Glutamatergic neuron (in vitro differentiated cells): ENCODE measurements around the gene EP300. TPM values are rescaled to one million over a fixed set of nuclear protein-coding genes. Genes with fewer than 3 reads are reported as not detected.
"Not testable (repeated sequence)": the region's sequence is repeated elsewhere in the genome, so short reads cannot be mapped to it uniquely, and the experiment has no call there.

Experiments
- DNase-seq: peaks from one replicate; pipeline ENCODE4 v3.0.0; 2022
- H3K27ac Mint-ChIP-seq: one replicate; pipeline ENCODE4 v1.8.0; 2020; ENCODE audit warnings: mild to moderate bottlenecking, mixed read lengths, inconsistent platforms; ENCODE audit not compliant: unreplicated experiment
- H3K27me3 Mint-ChIP-seq: one replicate; pipeline ENCODE4 v1.8.0; 2020; ENCODE audit warnings: mild to moderate bottlenecking, moderate library complexity, mixed read lengths, inconsistent platforms; ENCODE audit not compliant: unreplicated experiment
- H3K36me3 Mint-ChIP-seq: one replicate; pipeline ENCODE4 v1.8.0; 2020; ENCODE audit warnings: mild to moderate bottlenecking, mixed read lengths, inconsistent platforms; ENCODE audit not compliant: unreplicated experiment
- H3K4me1 Mint-ChIP-seq: one replicate; pipeline ENCODE4 v1.8.0; 2020; ENCODE audit warnings: mild to moderate bottlenecking, low read depth, mixed read lengths, inconsistent platforms; ENCODE audit not compliant: unreplicated experiment
- H3K4me3 Mint-ChIP-seq: one replicate; pipeline ENCODE4 v1.8.0; 2020; ENCODE audit warnings: mild to moderate bottlenecking, mixed read lengths, inconsistent platforms; ENCODE audit not compliant: unreplicated experiment
- H3K9me3 Mint-ChIP-seq: one replicate; pipeline ENCODE4 v1.8.0; 2020; ENCODE audit warnings: mild to moderate bottlenecking, moderate library complexity, mixed read lengths, inconsistent platforms; ENCODE audit not compliant: unreplicated experiment
- total RNA-seq: library from RNA; stranded (reverse); fragmentation: NEBNext Ultra II Directional; extraction: Animal tissue kit (Norgen Biotek cat#: 25700); gene quantifications from one replicate; pipeline ENCODE4 v1.2.1, GENCODE V29; 2021; ENCODE audit not compliant: unreplicated experiment
- TF ChIP-seq, protein P1 (sequence below): fragments of 200-600 bp; sonication (generic); IDR thresholded peaks from one replicate; pipeline ENCODE4 v1.5.0; 2021; ENCODE audit not compliant: partially characterized antibody, unreplicated experiment

Gene EP300
- total RNA-seq, 1 donor from 2014 or later, result 127 TPM

DNA sequence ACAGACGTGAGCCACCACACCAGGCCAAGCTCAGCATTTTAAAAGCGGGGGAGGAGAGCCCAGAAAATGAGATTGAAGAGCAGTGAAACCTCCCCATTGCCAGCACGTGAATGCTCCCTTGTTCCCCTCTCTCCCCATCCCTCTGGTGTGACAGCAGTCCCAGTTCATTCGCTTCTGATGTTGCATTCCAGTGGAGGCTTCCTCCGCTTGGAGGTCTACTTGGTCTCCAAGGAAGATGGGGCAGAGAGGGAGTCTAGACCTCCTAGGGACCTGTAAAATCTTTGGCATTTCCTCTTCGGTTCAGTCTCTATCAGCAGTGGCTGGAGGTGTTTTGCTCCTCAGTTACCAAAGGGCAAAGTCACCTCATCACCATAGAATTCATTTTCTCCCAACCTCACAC is 30.2 kb upstream of the EP300 start:
- no peak for DNase-seq
- TF ChIP-seq, protein P1, sequence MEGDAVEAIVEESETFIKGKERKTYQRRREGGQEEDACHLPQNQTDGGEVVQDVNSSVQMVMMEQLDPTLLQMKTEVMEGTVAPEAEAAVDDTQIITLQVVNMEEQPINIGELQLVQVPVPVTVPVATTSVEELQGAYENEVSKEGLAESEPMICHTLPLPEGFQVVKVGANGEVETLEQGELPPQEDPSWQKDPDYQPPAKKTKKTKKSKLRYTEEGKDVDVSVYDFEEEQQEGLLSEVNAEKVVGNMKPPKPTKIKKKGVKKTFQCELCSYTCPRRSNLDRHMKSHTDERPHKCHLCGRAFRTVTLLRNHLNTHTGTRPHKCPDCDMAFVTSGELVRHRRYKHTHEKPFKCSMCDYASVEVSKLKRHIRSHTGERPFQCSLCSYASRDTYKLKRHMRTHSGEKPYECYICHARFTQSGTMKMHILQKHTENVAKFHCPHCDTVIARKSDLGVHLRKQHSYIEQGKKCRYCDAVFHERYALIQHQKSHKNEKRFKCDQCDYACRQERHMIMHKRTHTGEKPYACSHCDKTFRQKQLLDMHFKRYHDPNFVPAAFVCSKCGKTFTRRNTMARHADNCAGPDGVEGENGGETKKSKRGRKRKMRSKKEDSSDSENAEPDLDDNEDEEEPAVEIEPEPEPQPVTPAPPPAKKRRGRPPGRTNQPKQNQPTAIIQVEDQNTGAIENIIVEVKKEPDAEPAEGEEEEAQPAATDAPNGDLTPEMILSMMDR, result no peak
- Mint-ChIP-seq H3K27ac (no peak overlapping the region), H3K36me3 (no peaks in the 10 kb centered on the region), H3K9me3 (no peaks in the 10 kb centered on the region), H3K4me3 (no peak overlapping the region), H3K27me3 (no peaks in the 10 kb centered on the region), H3K4me1 (no peaks in the 10 kb centered on the region)

DNA sequence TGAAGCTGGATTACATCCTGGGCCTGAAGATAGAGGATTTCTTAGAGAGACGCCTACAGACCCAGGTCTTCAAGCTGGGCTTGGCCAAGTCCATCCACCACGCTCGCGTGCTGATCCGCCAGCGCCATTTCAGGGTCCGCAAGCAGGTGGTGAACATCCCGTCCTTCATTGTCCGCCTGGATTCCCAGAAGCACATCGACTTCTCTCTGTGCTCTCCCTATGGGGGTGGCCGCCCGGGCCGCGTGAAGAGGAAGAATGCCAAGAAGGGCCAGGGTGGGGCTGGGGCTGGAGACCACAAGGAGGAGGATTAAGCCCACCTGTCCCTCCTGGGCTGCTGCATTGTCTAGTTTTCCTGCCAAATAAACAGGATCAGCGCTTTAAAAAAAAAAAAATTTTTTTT is 28.1 kb upstream of the EP300 start:
- not testable (repeated sequence) for H3K27me3 Mint-ChIP-seq, H3K4me1 Mint-ChIP-seq, H3K4me3 Mint-ChIP-seq, H3K9me3 Mint-ChIP-seq, H3K36me3 Mint-ChIP-seq, DNase-seq, H3K27ac Mint-ChIP-seq

DNA sequence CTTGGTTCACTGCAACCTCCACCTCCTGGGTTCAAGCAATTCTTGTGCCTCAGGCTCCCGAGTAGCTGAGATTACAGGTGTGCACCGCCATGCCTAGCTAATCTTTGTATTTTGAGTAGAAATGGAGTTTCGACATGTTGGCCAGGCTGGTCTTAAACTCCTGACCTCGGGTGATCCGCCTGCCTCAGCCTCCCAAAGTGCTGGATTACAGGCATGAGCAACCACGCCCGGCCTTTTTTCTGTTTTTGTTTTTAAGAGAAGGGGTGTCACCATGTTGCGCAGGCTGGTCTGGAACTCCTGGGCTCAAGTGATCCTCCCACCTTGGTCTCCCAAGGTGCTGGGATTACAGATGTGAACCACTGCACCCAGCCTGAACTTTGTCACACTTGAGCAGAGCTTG is 26.1 kb upstream of the EP300 start:
- not testable (repeated sequence) for H3K27me3 Mint-ChIP-seq, H3K4me1 Mint-ChIP-seq, H3K9me3 Mint-ChIP-seq, H3K4me3 Mint-ChIP-seq, DNase-seq, H3K36me3 Mint-ChIP-seq, H3K27ac Mint-ChIP-seq

DNA sequence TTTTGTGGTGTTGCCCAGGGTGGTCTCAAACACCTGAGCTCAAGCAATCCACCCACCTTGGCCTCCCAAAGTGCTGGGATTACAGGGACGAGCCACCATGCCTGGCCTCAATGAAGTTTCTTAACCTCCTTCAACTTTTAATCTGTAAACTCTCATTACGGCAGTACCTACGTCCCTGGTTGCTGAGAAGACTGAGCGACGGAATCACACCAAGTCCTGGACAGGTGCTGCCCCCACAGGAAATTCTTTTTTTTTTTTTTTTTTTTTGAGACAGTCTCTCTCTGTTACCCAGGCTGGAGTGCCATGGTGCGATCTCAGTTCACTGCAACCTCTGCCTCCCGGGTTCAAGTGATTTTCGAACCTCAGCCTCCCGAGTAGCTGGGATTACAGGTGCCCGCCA is 24.4 kb upstream of the EP300 start:
- not testable (repeated sequence) for H3K4me3 Mint-ChIP-seq, DNase-seq, H3K9me3 Mint-ChIP-seq, H3K4me1 Mint-ChIP-seq, H3K27me3 Mint-ChIP-seq, H3K27ac Mint-ChIP-seq, H3K36me3 Mint-ChIP-seq

DNA sequence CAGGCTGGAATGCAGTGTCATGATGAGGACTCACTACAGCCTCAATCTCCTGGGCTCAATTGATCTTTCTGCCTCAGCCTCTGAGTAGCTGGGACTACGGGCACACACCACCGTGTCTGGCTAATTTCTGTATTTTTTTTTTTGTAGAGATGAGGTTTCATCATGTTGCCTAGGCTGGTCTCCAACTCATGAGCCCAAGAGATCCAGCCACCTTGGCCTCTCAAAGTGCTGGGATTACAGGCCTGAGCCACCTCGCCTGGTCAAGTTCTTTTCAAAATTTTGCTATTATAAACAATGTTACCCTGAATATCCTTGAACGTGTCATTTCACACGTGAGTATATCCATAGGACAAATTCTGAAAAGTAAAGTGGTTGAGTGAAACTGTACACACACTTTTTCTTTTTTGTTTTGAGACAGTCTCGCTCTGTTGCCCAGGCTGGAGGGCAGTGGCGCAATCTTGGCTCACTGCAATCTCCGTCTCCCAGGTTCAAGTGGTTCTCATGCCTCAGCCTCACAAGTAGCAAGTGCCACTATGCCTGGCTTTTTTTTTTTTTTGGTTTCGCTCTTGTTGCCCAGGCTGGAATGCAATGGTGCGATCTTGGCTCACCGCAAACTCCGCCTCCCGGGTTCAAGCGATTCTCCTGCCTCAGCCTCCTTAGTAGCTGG is 21.6 kb upstream of the EP300 start:
- Mint-ChIP-seq H3K4me1 (no peaks in the 10 kb centered on the region), H3K36me3 (no peaks in the 10 kb centered on the region), H3K27ac (no peak overlapping the region), H3K4me3 (no peak overlapping the region), H3K27me3 (peaks cover 2% of the 10 kb centered on the region), H3K9me3 (no peaks in the 10 kb centered on the region)
- TF ChIP-seq, protein P1, result no peak
- no peak for DNase-seq

DNA sequence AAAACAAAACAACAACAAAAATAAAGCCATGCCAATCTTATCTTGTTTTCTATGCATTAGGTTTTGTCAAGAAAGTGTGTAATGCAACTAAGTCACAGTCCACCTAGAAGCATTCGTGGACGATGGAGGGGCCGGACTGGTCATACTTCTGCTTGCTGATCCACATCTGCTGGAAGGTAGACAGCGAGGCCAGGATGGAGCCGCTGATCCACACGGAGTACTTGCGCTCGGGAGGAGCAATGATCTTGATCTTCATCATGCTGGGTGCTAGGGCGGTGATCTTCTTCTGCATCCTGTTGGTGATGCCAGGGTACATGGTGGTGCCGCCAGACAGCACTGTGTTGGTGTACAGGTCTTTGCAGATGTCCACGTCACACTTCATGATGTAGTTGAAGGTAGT is 18.3 kb upstream of the EP300 start:
- peaks cover 3% of the 10 kb centered on the region for H3K27me3 Mint-ChIP-seq

More for the DNA sequence above, 18.3 kb upstream of the EP300 start:
- Mint-ChIP-seq H3K4me1 (no peaks in the 10 kb centered on the region), H3K27ac (no peak overlapping the region), H3K36me3 (no peaks in the 10 kb centered on the region), H3K4me3 (no peak overlapping the region), H3K9me3 (no peaks in the 10 kb centered on the region)
- DNase-seq, result no peak
- TF ChIP-seq, protein P1, result no peak
